Activated CD4-positive, alpha-beta memory T cell treated with anti-CD3 and anti-CD28 coated beads for 36 hours (primary cell): ENCODE results near the gene TTC7B. TPM values are rescaled to one million over a fixed set of nuclear protein-coding genes. Genes with fewer than 3 reads are reported as not detected.

ENCODE experiments used
- CTCF ChIA-PET: fragments of 350-600 bp; sonication (Branson Sonifier 250); formaldehyde crosslinking; loops from one replicate; lab custom pipeline; 2021; ENCODE audit warnings: antibody characterized with exemption, inconsistent platforms; lab: Charles Lee
- POLR2A ChIA-PET: fragments of 350-600 bp; sonication (Branson Sonifier 250); formaldehyde crosslinking; loops from one replicate; lab custom pipeline; 2021; ENCODE audit warnings: antibody characterized with exemption; lab: Charles Lee
- DNase-seq: peaks from one replicate; pipeline ENCODE4 v3.0.0-alpha.2; 2020
- H3K27ac Mint-ChIP-seq: one replicate; pipeline ENCODE4 v1.8.0; 2021; ENCODE audit warnings: mixed read lengths
- H3K27me3 Mint-ChIP-seq: one replicate; pipeline ENCODE4 v1.8.0; 2021; ENCODE audit warnings: mixed read lengths
- H3K36me3 Mint-ChIP-seq: one replicate; pipeline ENCODE4 v1.8.0; 2021; ENCODE audit warnings: mixed read lengths
- H3K4me1 Mint-ChIP-seq: one replicate; pipeline ENCODE4 v1.8.0; 2021; ENCODE audit warnings: low read depth, mixed read lengths
- H3K4me3 Mint-ChIP-seq: one replicate; pipeline ENCODE4 v1.8.0; 2021; ENCODE audit warnings: mild to moderate bottlenecking, mixed read lengths
- H3K9me3 Mint-ChIP-seq: one replicate; pipeline ENCODE4 v1.8.0; 2021; ENCODE audit warnings: mixed read lengths
- intact Hi-C: fragments of 100-400 bp; cut with micrococcal nuclease; formaldehyde crosslinking; loops from one replicate; pipeline ENCODE4 v1.15.1; 2023
- total RNA-seq, 2 experiments: library from RNA; stranded (reverse); gene quantifications; one replicate each; pipeline ENCODE4 v1.2.3, GENCODE V29; 2021

The TTC7B gene
- total RNA-seq, 2 experiments from 2014 or later = 9.3 to 12.4 TPM

GRCh38 chr14:90578283-90578985, 237.8 kb downstream of the TTC7B start:
- H3K9me3 Mint-ChIP-seq = no peaks in the 10 kb centered on the region
- H3K27ac Mint-ChIP-seq = no peak overlapping the region
- intact Hi-C loops = no loop called here
- no peak for DNase-seq
- ChIA-PET CTCF (no interaction called here), POLR2A (no interaction called here)
- no peaks in the 10 kb centered on the region for H3K27me3 Mint-ChIP-seq
- no peaks in the 10 kb centered on the region for H3K4me1 Mint-ChIP-seq
- no peak overlapping the region for H3K4me3 Mint-ChIP-seq
- no peaks in the 10 kb centered on the region for H3K36me3 Mint-ChIP-seq

- ChIA-PET POLR2A (no interaction called here), CTCF (no interaction called here)
- intact Hi-C loops = no loop called here
- Mint-ChIP-seq H3K4me3 (no peak overlapping the region), H3K36me3 (no peaks in the 10 kb centered on the region), H3K9me3 (no peaks in the 10 kb centered on the region), H3K27ac (no peak overlapping the region), H3K27me3 (no peaks in the 10 kb centered on the region), H3K4me1 (no peaks in the 10 kb centered on the region)
- no peak for DNase-seq
Measured at GRCh38 chr14:90577661-90578282, 238.5 kb downstream of the TTC7B start.

GRCh38 chr14:90576981-90577660, 239.1 kb downstream of the TTC7B start:
- no peak for DNase-seq
- H3K4me1 Mint-ChIP-seq = no peaks in the 10 kb centered on the region
- intact Hi-C loops = no loop called here
- no peaks in the 10 kb centered on the region for H3K36me3 Mint-ChIP-seq
- CTCF ChIA-PET = no interaction called here
- POLR2A ChIA-PET = no interaction called here
- H3K9me3 Mint-ChIP-seq = no peaks in the 10 kb centered on the region
- H3K4me3 Mint-ChIP-seq = no peak overlapping the region
- H3K27me3 Mint-ChIP-seq = no peaks in the 10 kb centered on the region
- H3K27ac Mint-ChIP-seq = no peak overlapping the region

- DNase-seq = no peak
- no peaks in the 10 kb centered on the region for H3K36me3 Mint-ChIP-seq
- no peaks in the 10 kb centered on the region for H3K9me3 Mint-ChIP-seq
- no peak overlapping the region for H3K27ac Mint-ChIP-seq
- ChIA-PET POLR2A (no interaction called here), CTCF (no interaction called here)
- intact Hi-C loops = no loop called here
- no peaks in the 10 kb centered on the region for H3K27me3 Mint-ChIP-seq
- H3K4me1 Mint-ChIP-seq = no peaks in the 10 kb centered on the region
- no peak overlapping the region for H3K4me3 Mint-ChIP-seq
Measured at GRCh38 chr14:90576581-90576980, 239.6 kb downstream of the TTC7B start.

GRCh38 chr14:90575781-90576180, 240.4 kb downstream of the TTC7B start:
- H3K9me3 Mint-ChIP-seq = no peaks in the 10 kb centered on the region
- DNase-seq = no peak
- no peak overlapping the region for H3K4me3 Mint-ChIP-seq
- intact Hi-C loops = no loop called here
- H3K27me3 Mint-ChIP-seq = no peaks in the 10 kb centered on the region
- H3K27ac Mint-ChIP-seq = no peak overlapping the region
- no peaks in the 10 kb centered on the region for H3K36me3 Mint-ChIP-seq
- POLR2A ChIA-PET = no interaction called here
- no peaks in the 10 kb centered on the region for H3K4me1 Mint-ChIP-seq
- CTCF ChIA-PET = no interaction called here

- DNase-seq = no peak
- no peaks in the 10 kb centered on the region for H3K36me3 Mint-ChIP-seq
- intact Hi-C loops = no loop called here
- H3K4me1 Mint-ChIP-seq = no peaks in the 10 kb centered on the region
- no peaks in the 10 kb centered on the region for H3K9me3 Mint-ChIP-seq
- H3K27me3 Mint-ChIP-seq = no peaks in the 10 kb centered on the region
- ChIA-PET POLR2A (no interaction called here), CTCF (no interaction called here)
- no peak overlapping the region for H3K4me3 Mint-ChIP-seq
- no peak overlapping the region for H3K27ac Mint-ChIP-seq
Measured at GRCh38 chr14:90575336-90575735, 240.9 kb downstream of the TTC7B start.

- H3K9me3 Mint-ChIP-seq = no peaks in the 10 kb centered on the region
- H3K36me3 Mint-ChIP-seq = no peaks in the 10 kb centered on the region
- DNase-seq = no peak
- no peak overlapping the region for H3K27ac Mint-ChIP-seq
- H3K4me1 Mint-ChIP-seq = no peaks in the 10 kb centered on the region
- H3K4me3 Mint-ChIP-seq = no peak overlapping the region
- ChIA-PET CTCF (no interaction called here), POLR2A (interaction anchor here (0.5 kb wide), 1 partner anchor 27 kb away, joined by 3 read pairs; no protein-coding TSS in a partner anchor)
- H3K27me3 Mint-ChIP-seq = no peaks in the 10 kb centered on the region
- intact Hi-C loops = no loop called here
Measured at GRCh38 chr14:90574188-90575131, 241.8 kb downstream of the TTC7B start.

GRCh38 chr14:90573385-90574105, 242.7 kb downstream of the TTC7B start:
- POLR2A ChIA-PET = no interaction called here
- H3K27ac Mint-ChIP-seq = no peak overlapping the region
- intact Hi-C loops = no loop called here

GRCh38 chr14:90572441-90573150, 243.6 kb downstream of the TTC7B start:
- POLR2A ChIA-PET = no interaction called here
- Mint-ChIP-seq H3K9me3 (no peaks in the 10 kb centered on the region), H3K36me3 (no peaks in the 10 kb centered on the region), H3K27me3 (no peaks in the 10 kb centered on the region), H3K4me3 (no peak overlapping the region), H3K27ac (no peak overlapping the region), H3K4me1 (no peaks in the 10 kb centered on the region)
- intact Hi-C loops = no loop called here
- no peak for DNase-seq
- CTCF ChIA-PET = interaction anchor here (3.8 kb wide), 1 partner anchor 125 kb away, joined by 13 read pairs; no protein-coding TSS in a partner anchor

More at GRCh38 chr14:90573385-90574105, 242.7 kb downstream of the TTC7B start:
- CTCF ChIA-PET = no interaction called here
- Mint-ChIP-seq H3K27me3 (no peaks in the 10 kb centered on the region), H3K36me3 (no peaks in the 10 kb centered on the region), H3K9me3 (no peaks in the 10 kb centered on the region), H3K4me3 (no peak overlapping the region), H3K4me1 (no peaks in the 10 kb centered on the region)
- DNase-seq = no peak

GRCh38 chr14:90571149-90571947, 244.9 kb downstream of the TTC7B start:
- no peak for DNase-seq
- Mint-ChIP-seq H3K9me3 (no peaks in the 10 kb centered on the region), H3K4me3 (no peak overlapping the region), H3K27me3 (no peaks in the 10 kb centered on the region), H3K36me3 (no peaks in the 10 kb centered on the region), H3K4me1 (no peaks in the 10 kb centered on the region), H3K27ac (no peak overlapping the region)
- ChIA-PET CTCF (interaction anchor here (3.8 kb wide), 1 partner anchor 126 kb away, joined by 13 read pairs; no protein-coding TSS in a partner anchor), POLR2A (no interaction called here)
- intact Hi-C loops = no loop called here
